Measurements from ENCODE around the gene GPHN. TPM values are rescaled to one million over a fixed set of nuclear protein-coding genes. Genes with fewer than 3 reads are reported as not detected.

GPHN gene
- total and polyA plus RNA-seq, 2 donors (not counting 3 experiments of a cell fraction or from before 2014, with no cell fraction given), result 5.1 to 23.2 TPM

GRCh38 chr14:67031920-67032774 lies 524.2 kb downstream of the GPHN start:
- TF ChIP-seq POLR2AphosphoS5 (IDR thresholded peaks at IDR 0.05; ENCODE audit: insufficient read depth, low read depth, low read length) (no peak), JUN (IDR thresholded peaks at IDR 0.05; ENCODE audit: borderline replicate concordance, insufficient read depth, insufficient read length, low read depth) (no peak), MAX (IDR thresholded peaks at IDR 0.05; ENCODE audit: insufficient read depth, insufficient read length) (no peak)
- Histone ChIP-seq H3K27me3 (ENCODE audit: control insufficient read depth in 2 of 2, insufficient read depth in 2 of 2, low read length in 2 of 2) (no peaks in the 10 kb centered on the region), H3K9me1 (replicated peaks; ENCODE audit: control insufficient read depth, extremely low read depth, insufficient read depth, low read length) (no peaks in the 10 kb centered on the region), H3K27ac (ENCODE audit: insufficient read depth, low read depth, low read length) (no peak overlapping the region), H3K36me3 (ENCODE audit: control insufficient read depth in 2 of 2, extremely low read depth in 1 of 2, insufficient read depth in 2 of 2, low read length in 2 of 2) (no peaks in the 10 kb centered on the region), H3K4me2 (ENCODE audit: insufficient read depth, low read length) (no peak overlapping the region), H3K9me3 (replicated peaks; ENCODE audit: control insufficient read depth, insufficient read depth, low read length) (no peaks in the 10 kb centered on the region), H3K79me2 (ENCODE audit: control insufficient read depth, insufficient read depth, low read length) (no peaks in the 10 kb centered on the region), H4K20me1 (replicated peaks; ENCODE audit: control insufficient read depth, extremely low read depth, insufficient read depth, low read length) (no peaks in the 10 kb centered on the region), H3K9ac (replicated peaks; ENCODE audit: extremely low read depth, insufficient read depth, low read length) (no peak overlapping the region), H3K4me3 (replicated peaks in 1 of 3; ENCODE audit: insufficient read depth in 1 of 3, low read depth in 1 of 3, low read length in 3 of 3) (no peak overlapping the region), H3K4me1 (ENCODE audit: control insufficient read depth, extremely low read depth, insufficient read depth, low read length) (no peaks in the 10 kb centered on the region), H2AFZ (ENCODE audit: low read depth, low read length) (no peak overlapping the region)
- ChIA-PET POLR2A (no interaction called here), CTCF (no interaction called here)
- no peak for FAIRE-seq
- no TSS peak for BruUV-seq (replicated peaks)
- no peak for DNase-seq (ENCODE audit: low read depth, low spot score)
- dilution Hi-C loops (cut with MboI; ENCODE audit: extremely low pct_ligation_motif_present, low sequenced_read_pairs), result no loop called here
- intact Hi-C loops (cut with micrococcal nuclease), result no loop called here

GRCh38 chr14:67045440-67045839 lies 537.5 kb downstream of the GPHN start:
- FAIRE-seq, result no peak
- Histone ChIP-seq H3K9ac (replicated peaks; ENCODE audit: extremely low read depth, insufficient read depth, low read length) (no peak overlapping the region), H4K20me1 (replicated peaks; ENCODE audit: control insufficient read depth, extremely low read depth, insufficient read depth, low read length) (no peaks in the 10 kb centered on the region), H2AFZ (ENCODE audit: low read depth, low read length) (no peak overlapping the region), H3K27me3 (ENCODE audit: control insufficient read depth in 2 of 2, insufficient read depth in 2 of 2, low read length in 2 of 2) (no peaks in the 10 kb centered on the region), H3K4me2 (ENCODE audit: insufficient read depth, low read length) (no peak overlapping the region), H3K79me2 (ENCODE audit: control insufficient read depth, insufficient read depth, low read length) (no peaks in the 10 kb centered on the region), H3K9me1 (replicated peaks; ENCODE audit: control insufficient read depth, extremely low read depth, insufficient read depth, low read length) (peaks cover 2% of the 10 kb centered on the region), H3K27ac (ENCODE audit: insufficient read depth, low read depth, low read length) (no peak overlapping the region), H3K36me3 (ENCODE audit: control insufficient read depth in 2 of 2, extremely low read depth in 1 of 2, insufficient read depth in 2 of 2, low read length in 2 of 2) (no peaks in the 10 kb centered on the region), H3K4me1 (ENCODE audit: control insufficient read depth, extremely low read depth, insufficient read depth, low read length) (no peaks in the 10 kb centered on the region), H3K4me3 (replicated peaks in 1 of 3; ENCODE audit: insufficient read depth in 1 of 3, low read depth in 1 of 3, low read length in 3 of 3) (no peak overlapping the region), H3K9me3 (replicated peaks; ENCODE audit: control insufficient read depth, insufficient read depth, low read length) (no peaks in the 10 kb centered on the region)
- ChIA-PET POLR2A (no interaction called here), CTCF (interaction anchor here (1.5 kb wide), 1 partner anchor 10 kb away, joined by 4 read pairs; no protein-coding TSS in a partner anchor)
- dilution Hi-C loops (cut with MboI; ENCODE audit: extremely low pct_ligation_motif_present, low sequenced_read_pairs), result no loop called here
- TF ChIP-seq FOS (IDR thresholded peaks at IDR 0.05; ENCODE audit: borderline replicate concordance, insufficient read depth, low read length) (no peak), GATA2 (IDR thresholded peaks at IDR 0.05; ENCODE audit: insufficient read depth, insufficient read length, low read depth, low read length) (no peak), POLR2A (IDR thresholded peaks at IDR 0.05; ENCODE audit: low read depth, low read length) (no peak), EZH2 (IDR thresholded peaks at IDR 0.05; ENCODE audit: borderline replicate concordance, low read depth, low read length, severe bottlenecking) (no peak), JUN (IDR thresholded peaks at IDR 0.05; ENCODE audit: borderline replicate concordance, insufficient read depth, insufficient read length, low read depth) (no peak), MYC (IDR thresholded peaks at IDR 0.05; ENCODE audit: low read depth, low read length) (no peak), CTCF (IDR thresholded peaks at IDR 0.05; ENCODE audit: extremely low read depth in 1 of 2, insufficient read depth in 1 of 2, low read depth in 1 of 2, low read length in 2 of 2) (no peak), MAX (IDR thresholded peaks at IDR 0.05; ENCODE audit: insufficient read depth, insufficient read length) (no peak), POLR2AphosphoS5 (IDR thresholded peaks at IDR 0.05; ENCODE audit: insufficient read depth, low read depth, low read length) (no peak)
- DNase-seq (ENCODE audit: low read depth, low spot score), result no peak
- no TSS peak for BruUV-seq (replicated peaks)
- intact Hi-C loops (cut with micrococcal nuclease), result no loop called here
